ENCODE data around the gene MBP.

DNA sequence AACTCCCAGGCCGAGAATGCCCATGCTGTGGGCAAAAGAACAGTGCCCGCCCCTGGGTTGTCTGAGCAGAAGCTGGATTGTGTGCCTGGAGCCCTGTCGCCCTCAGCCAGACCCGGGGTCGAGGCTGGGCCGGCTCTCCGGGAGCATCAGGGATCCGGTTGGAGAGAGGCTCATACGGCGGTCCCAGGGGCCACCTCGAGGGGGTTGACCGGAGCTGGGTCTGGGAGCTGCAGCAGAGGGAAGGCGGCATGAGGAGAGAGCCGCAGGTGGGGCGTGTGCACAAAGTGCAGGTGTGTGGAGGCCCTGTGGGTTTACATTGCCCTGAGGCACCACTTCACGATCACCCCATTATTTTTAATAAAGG is 39.5 kb downstream of the MBP start:
- TF ChIP-seq, protein P1, sequence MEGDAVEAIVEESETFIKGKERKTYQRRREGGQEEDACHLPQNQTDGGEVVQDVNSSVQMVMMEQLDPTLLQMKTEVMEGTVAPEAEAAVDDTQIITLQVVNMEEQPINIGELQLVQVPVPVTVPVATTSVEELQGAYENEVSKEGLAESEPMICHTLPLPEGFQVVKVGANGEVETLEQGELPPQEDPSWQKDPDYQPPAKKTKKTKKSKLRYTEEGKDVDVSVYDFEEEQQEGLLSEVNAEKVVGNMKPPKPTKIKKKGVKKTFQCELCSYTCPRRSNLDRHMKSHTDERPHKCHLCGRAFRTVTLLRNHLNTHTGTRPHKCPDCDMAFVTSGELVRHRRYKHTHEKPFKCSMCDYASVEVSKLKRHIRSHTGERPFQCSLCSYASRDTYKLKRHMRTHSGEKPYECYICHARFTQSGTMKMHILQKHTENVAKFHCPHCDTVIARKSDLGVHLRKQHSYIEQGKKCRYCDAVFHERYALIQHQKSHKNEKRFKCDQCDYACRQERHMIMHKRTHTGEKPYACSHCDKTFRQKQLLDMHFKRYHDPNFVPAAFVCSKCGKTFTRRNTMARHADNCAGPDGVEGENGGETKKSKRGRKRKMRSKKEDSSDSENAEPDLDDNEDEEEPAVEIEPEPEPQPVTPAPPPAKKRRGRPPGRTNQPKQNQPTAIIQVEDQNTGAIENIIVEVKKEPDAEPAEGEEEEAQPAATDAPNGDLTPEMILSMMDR (conservative IDR thresholded peaks at IDR 0.05; ENCODE audit: low read depth, low read length) = no peak
- no peak for TF ChIP-seq CHD1 (IDR thresholded peaks at IDR 0.05; ENCODE audit: low read depth, low read length)

Measured in IMR-90 (cell line).